GM19043 (cell line): ENCODE results near the gene LLGL2.
"Not testable (repeated sequence)": the region's sequence is repeated elsewhere in the genome, so short reads cannot be mapped to it uniquely, and the experiment has no call there.

ENCODE experiments used
- ATAC-seq: cut with Tn5 transposase; IDR thresholded peaks from one replicate; pipeline ENCODE4 v1.9.1; 2021; ENCODE audit warnings: low read depth; ENCODE audit not compliant: unreplicated experiment

LLGL2 gene

GRCh38 chr17:75568412-75569255, 43.1 kb downstream of the LLGL2 start:
- no peak for ATAC-seq

DNA sequence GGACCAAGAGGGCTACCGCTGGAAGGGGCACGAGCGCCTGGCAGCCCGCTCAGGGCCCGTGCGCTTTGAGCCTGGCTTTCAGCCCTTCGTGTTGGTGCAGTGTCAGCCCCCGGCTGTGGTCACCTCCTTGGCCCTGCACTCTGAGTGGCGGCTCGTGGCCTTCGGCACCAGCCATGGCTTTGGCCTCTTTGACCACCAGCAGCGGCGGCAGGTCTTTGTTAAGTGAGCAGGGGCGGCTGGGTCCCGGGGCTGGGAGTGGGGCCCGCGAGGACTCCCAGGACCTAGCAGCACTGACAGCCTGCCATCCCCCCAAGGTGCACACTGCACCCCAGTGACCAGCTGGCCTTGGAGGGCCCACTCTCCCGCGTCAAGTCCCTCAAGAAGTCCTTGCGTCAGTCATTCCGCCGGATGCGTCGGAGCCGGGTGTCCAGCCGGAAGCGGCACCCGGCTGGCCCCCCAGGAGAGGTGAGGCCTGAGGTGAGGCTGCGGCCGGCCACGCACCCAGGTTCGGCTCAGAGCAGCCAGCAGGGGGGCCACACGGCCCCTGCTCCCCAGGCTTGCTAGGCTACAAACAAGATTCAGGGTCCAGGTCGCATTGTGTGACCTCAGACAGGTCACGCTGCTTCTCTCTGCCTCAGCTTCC, 44.7 kb downstream of the LLGL2 start:
- ATAC-seq: no peak

DNA sequence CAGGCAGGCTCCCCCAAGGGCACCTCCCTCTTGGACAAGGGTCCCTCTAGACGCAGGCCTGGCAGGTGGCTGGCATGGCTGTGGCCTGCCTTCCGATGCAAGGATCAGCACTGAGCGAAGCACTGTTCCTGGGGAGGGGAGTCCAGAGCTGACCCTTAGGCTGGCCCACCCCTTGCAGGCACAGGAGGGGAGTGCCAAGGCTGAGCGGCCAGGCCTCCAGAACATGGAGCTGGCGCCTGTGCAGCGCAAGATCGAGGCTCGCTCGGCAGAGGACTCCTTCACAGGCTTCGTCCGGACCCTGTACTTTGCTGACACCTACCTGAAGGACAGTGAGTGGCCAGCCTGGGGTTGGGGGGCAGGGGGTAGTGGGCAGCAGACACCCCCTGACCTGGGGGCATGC, 45.3 kb downstream of the LLGL2 start:
- ATAC-seq: no peak

- no peak for ATAC-seq
These were observed 45.8 kb downstream of the LLGL2 start for GRCh38 chr17:75571197-75571884.

- ATAC-seq: no peak
These were observed 46.4 kb downstream of the LLGL2 start for GRCh38 chr17:75571885-75572215.

- ATAC-seq: no peak
These were observed 47.4 kb downstream of the LLGL2 start for GRCh38 chr17:75572713-75573539.

- ATAC-seq: no peak
These were observed 48.1 kb downstream of the LLGL2 start for GRCh38 chr17:75573540-75573957.

DNA sequence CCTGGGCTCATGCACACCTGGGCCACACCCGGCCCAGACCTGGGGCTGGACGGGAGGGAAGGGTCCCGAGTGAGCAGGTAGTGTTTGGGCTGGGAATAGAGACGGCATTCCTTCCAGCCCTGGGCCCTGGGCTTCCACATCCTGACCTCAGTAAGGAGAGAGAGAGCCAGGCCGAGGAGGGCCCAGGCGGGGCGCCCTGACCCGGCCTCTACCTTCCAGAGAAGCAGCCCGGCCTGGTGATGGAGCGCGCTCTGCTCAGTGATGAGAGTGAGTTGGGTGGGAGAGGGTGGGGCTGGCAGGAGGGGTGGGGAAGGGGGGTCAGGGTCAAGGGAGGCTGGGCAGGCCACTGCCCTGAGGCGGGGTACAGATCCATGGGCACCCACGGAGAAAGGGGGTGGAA, 48.5 kb downstream of the LLGL2 start:
- no peak for ATAC-seq

DNA sequence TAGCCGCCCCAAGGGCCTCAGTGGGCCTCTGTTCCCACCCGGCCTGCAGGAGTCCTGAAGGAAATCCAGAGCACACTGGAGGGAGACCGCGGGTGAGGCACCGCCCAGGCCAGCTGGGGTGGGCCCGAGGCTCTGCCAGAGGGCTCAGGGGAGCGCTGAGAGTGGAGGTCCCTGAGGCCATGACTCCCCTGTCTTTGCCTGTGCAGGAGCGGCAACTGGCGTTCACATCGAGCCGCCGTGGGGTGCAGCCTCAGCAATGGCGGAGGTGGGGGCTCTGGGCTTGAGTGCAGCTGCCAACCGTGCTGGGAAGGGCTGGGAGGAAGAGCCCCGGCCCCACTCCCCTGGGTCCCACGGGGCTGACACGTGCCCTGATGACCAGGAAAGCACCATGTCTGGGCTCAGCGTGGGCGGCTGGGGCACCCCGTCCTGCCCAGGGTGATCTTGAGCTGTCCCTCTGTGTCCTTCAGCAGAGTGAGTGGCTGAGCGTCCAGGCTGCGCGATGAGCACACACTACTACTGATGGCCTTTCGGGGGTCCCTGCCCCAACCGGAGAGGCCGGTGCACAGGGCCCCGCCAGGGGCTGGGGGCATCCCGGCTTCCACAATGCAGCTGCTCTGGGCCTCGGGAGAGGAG, 49.0 kb downstream of the LLGL2 start:
- ATAC-seq: no peak

GRCh38 chr17:75575197-75575596, 49.7 kb downstream of the LLGL2 start:
- no peak for ATAC-seq

GRCh38 chr17:75575728-75576127, 50.2 kb downstream of the LLGL2 start:
- no peak for ATAC-seq

DNA sequence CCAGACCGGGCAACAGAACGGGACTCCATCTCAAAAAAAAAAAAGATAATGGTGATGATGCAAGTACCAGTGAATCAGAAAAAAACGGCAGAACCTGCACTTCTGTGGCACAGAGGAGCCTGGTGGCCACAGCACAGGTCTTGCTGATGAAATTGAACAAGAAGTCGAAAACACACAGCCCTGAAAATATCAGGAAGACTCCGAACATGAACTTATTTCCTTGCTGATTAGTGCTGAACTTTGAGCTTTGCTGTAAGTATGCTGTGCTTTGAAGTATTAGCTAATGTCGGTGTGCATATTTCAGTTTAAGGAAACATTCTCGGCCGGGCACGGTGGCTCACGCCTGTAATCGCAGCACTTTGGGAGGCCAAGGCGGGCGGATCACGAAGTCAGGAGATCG, 51.2 kb downstream of the LLGL2 start:
- no peak for ATAC-seq

DNA sequence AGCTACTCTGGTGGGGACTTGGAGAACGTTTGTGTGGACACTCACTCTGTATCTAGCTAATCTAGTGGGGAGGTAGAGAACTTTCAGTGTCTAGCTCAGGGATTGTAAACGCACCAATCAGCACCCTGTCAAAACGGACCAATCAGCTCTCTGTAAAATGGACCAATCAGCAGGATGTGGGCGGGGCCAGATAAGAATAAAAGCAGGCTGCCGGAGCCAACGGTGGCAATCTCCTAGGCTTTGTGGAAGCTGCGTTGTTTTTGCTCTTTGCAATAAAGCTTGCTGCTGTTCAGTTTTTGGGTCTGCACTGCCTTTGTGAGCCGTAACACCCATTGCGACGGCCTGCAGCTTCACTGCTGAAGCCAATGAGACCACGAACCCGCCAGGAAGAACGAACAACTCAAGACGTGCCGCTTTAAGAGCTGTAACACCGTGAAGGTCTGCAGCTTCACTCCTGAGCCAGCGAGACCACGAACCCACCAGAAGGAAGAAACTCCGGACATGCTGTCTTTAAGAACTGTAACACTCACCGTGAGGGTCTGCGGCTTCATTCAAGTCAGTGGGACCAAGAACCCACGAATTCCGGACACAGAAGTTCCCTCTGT, 55.7 kb downstream of the LLGL2 start:
- ATAC-seq: not testable (repeated sequence)

DNA sequence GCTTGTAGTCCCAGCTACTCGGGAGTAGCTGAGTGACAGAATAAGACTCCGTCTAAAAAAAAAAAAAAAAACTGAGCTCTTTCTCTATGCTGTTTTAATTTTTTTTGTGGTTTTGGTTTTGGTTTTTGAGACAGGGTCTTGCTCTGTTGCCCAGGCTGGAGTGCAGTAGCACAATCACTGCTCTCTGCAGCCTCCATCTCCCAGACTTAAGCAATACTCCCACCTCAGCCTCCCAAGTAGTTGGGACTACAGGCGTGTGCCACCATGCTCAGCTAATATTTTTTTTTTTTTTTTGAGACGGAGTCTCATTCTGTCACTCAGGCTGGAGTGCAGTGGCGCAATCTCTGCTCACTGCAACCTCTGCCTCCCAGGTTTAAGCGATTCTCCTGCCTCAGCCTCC, 57.7 kb downstream of the LLGL2 start:
- ATAC-seq: not testable (repeated sequence)

- no peak for ATAC-seq
These were observed 59.3 kb downstream of the LLGL2 start for GRCh38 chr17:75584849-75585175.

DNA sequence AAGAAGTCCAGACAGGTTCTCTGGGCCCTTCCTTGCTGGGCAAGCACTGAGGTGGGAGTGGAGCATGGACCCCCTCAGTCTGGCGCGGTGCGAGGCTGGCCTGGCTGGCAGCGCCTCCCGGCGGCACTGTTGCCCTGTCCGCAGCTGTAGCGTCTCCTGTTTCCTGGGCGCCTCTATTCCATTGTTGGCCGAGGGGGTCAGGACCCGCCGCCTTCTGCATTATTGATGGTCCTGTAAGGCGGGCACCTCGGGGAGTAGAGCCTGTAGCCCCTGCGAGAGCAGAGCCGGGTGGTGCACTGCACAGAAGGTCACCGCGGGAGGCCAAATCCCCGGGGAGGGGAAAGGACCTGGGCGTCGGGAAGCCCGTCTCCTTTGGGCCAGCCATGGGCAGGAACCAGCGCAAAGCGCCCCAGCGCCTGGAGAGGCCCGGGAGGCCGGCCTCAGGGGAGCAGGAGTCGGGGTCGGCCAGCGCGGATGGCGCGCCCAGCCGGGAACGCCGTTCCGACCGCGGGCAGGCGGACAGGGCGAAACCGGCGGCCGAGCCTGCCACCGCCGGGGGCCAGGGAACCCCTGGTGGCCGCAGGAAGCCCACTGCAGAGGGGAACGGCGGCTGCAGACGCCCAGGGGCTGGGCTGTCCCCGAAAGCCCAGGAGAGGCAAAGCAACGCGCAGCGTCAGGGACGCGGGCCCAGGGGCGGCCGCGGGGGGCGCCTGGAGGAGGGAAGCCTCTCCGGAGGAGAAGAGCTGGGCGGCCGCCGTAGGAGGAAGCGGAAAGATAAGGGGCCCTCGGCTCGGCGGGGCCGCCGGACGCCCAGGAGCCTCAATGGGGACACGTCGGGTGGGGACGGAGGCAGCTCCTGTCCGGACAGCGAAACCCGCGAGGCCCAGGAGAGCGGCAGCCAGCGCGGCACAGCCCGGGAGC, 62.4 kb downstream of the LLGL2 start, which contains the start of gene MYO15B:
Gene MYO15B (plus strand): TSS at position 126 of the 921 bp plus-strand sequence. CDS start 258 bp downstream, at position 384.
- ATAC-seq: no peak

GRCh38 chr17:75588596-75589011, 63.1 kb downstream of the LLGL2 start:
- ATAC-seq: no peak

DNA sequence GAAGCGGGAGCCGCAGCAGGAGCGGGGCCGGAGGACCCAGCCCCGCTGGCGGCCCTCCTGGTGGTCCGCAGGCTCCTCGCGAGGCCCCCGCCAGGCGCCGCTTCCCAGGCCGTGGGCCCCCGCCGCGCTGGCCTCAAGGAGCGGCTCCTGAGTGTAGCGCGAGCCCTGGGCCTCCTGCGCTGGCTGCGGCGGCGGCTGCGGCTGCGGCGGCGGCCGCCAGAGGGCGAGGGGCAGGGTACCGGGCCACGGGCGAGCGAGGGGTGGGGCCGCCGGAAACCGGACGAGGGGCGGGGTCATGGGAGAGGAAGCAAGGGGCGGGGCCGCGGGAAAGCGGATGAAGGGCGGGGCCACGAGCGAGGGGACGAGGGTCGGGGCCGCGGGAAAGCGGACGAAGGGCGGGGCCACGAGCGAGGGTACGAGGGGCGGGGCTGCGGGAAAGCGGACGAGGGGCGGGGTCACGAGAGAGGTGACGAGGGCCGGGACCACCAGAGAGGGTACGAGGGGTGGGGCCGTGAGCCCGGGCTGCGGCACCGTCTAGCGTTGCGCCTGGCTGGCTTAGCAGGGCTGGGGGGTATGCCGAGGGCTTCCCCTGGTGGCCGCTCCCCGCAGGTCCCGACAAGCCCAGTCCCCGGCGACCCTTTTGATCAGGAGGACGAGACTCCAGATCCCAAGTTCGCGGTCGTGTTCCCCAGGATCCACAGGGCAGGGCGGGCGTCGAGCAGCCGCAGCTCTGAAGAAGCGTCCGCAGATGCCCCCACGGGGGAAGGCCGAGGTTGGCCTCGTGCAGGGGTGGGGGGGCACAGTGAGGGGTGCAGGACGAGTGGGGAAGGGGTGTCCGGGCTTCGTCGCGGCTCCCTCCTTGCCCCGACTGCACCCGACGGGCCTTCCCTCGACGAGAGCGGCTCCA, 63.8 kb downstream of the LLGL2 start:
- peak; percentile 75 for ATAC-seq
